AG04450 (cell line): ENCODE results near the gene PRR9. TPM values are rescaled to one million over a fixed set of nuclear protein-coding genes. Genes with fewer than 3 reads are reported as not detected.
A peak's percentile ranks its signal among the peaks of the same experiment; 100 is the strongest.

Source experiments
- CTCF ChIA-PET: fragments of 300-600, 350-600 bp; formaldehyde crosslinking; extraction: SDS; loops from one replicate; lab custom pipeline; 2022; ENCODE audit warnings: antibody characterized with exemption, inconsistent platforms; lab: Charles Lee
- POLR2A ChIA-PET: fragments of 350-600 bp; formaldehyde crosslinking; extraction: SDS; loops from one replicate; lab custom pipeline; 2021; ENCODE audit warnings: antibody characterized with exemption, inconsistent platforms; lab: Yijun Ruan, JAX
- DNase-seq: peaks from one replicate; pipeline ENCODE4 v3.0.0-alpha.2; 2011; ENCODE audit warnings: low read depth, low spot score
- H3K27ac ChIP-seq: one replicate; pipeline ENCODE4 v1.5.1; 2012; ENCODE audit warnings: low read depth, low read length, control low read depth
- H3K27me3 ChIP-seq: one replicate; pipeline ENCODE4 v1.6.0; 2012; ENCODE audit warnings: low read length; ENCODE audit not compliant: control insufficient read depth, insufficient read depth
- H3K4me3 ChIP-seq: 2 replicates; pipeline ENCODE4 v1.5.1; 2011; ENCODE audit warnings: mild to moderate bottlenecking, low read depth, low read length, control low read depth
- H3K9me3 ChIP-seq: 2 replicates; pipeline ENCODE4 v1.5.1; 2012; ENCODE audit warnings: low read length; ENCODE audit not compliant: control insufficient read depth, insufficient read depth
- CTCF ChIP-seq: IDR thresholded peaks from 2 replicates; pipeline ENCODE4 v1.5.1; 2011; ENCODE audit warnings: low read depth, low read length, control low read depth, inconsistent platforms
- polyA plus RNA-seq: library from polyadenylated mRNA; depleted of rRNA; stranded (reverse); fragments of >200 nt; gene quantifications from 2 replicates; pipeline ENCODE4 v1.2.3, GENCODE V29; 2011; rRNA removed

PRR9 gene
- polyA plus RNA-seq, 1 experiment = not detected

DNA sequence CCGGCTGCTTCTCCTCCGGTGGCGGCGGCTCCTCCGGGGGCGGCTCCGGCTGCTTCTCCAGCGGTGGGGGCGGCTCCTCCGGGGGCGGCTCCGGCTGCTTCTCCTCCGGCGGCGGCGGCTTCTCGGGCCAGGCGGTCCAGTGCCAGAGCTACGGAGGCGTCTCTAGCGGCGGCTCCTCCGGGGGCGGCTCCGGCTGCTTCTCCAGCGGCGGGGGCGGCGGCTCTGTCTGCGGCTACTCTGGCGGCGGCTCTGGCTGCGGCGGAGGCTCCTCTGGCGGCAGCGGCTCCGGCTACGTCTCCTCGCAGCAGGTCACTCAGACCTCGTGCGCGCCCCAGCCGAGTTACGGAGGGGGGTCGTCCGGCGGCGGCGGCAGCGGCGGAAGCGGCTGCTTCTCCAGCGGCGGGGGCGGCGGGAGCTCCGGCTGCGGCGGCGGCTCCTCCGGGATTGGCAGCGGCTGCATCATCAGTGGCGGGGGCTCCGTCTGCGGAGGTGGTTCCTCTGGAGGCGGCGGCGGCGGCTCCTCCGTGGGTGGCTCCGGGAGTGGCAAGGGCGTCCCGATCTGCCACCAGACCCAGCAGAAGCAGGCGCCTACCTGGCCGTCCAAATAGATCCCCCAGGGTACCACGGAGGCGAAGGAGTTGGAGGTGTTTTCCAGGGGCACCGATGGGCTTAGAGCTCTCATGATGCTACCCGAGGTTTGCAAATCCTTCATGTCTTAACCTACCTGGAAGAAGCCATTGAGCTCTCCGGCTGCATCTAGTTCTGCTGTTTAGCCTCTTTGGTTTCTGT, 44.1 kb downstream of the PRR9 start:
- Histone ChIP-seq H3K27me3 (peaks cover 27% of the 10 kb centered on the region), H3K9me3 (no peaks in the 10 kb centered on the region), H3K4me3 (peak overlapping the region; percentile 38), H3K27ac (no peak overlapping the region)
- POLR2A ChIA-PET = no interaction called here
- TF ChIP-seq CTCF = no peak
- CTCF ChIA-PET = no interaction called here
- DNase-seq = no peak

DNA sequence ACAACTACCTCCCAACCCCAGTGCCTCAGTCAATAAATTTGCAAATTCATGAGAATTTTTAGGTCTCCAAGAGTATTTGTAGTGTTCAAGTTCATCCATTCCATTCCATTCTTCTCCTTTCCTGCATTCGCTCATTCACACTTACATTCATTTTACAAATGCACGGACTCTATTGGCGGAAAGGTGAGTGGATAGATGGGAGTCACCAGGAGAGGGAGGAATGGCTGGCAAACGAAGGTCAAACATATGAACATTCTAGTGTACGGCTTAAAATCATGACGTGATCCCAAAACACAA, 44.6 kb downstream of the PRR9 start:
- Histone ChIP-seq H3K27me3 (peaks cover 27% of the 10 kb centered on the region), H3K4me3 (no peak overlapping the region), H3K9me3 (no peaks in the 10 kb centered on the region), H3K27ac (no peak overlapping the region)
- DNase-seq = no peak
- CTCF ChIA-PET = no interaction called here
- TF ChIP-seq CTCF = no peak
- POLR2A ChIA-PET = no interaction called here

DNA sequence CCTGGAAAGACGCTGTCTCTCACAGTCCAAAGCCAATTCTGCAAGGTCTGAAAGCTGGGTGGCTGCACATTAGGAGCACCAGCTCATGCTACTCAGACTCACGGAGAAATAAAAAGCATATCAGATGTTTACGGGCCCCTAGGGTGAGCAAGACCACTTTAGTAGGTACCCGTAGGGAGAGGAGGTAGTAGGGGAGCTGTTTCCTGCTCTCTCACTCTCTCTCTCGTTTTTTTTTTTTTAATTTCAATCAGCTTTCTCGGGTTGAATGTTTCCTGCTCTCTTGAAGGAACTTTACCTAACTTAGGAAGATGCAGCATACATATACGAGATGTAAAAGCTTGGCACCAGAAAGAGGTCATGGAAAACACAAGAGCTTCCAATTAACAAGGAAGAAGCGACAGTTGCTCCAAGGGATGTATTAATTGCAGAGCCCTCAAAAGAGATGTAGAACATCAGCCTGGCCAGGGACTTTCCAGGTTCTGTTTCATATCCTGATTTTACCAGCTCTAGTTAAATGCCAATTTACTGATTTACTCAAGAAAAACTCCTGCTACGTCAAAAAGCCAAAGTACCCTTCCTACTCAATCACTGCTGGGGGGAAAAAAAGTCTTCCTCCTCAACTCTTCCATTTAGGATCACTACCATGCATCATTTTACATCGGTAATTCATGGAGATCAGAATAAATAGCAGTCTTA, 45.2 kb downstream of the PRR9 start:
- no peaks in the 10 kb centered on the region for H3K9me3 ChIP-seq
- H3K27me3 ChIP-seq = peaks cover 27% of the 10 kb centered on the region
- no peak for DNase-seq
- ChIA-PET CTCF (no interaction called here), POLR2A (no interaction called here)
- no peak overlapping the region for H3K27ac ChIP-seq
- TF ChIP-seq CTCF = no peak
- no peak overlapping the region for H3K4me3 ChIP-seq

GRCh38 chr1:153265457-153265856, 48.1 kb downstream of the PRR9 start:
- ChIA-PET CTCF (no interaction called here), POLR2A (no interaction called here)
- no peak for DNase-seq
- H3K27ac ChIP-seq = no peak overlapping the region
- H3K27me3 ChIP-seq = peaks cover 21% of the 10 kb centered on the region
- H3K9me3 ChIP-seq = no peaks in the 10 kb centered on the region
- no peak overlapping the region for H3K4me3 ChIP-seq
- no peak for TF ChIP-seq CTCF

Other genes with a start within 250 kb of the PRR9 start
- gene SPRR4, start 246.9 kb upstream of the PRR9 start, polyA plus RNA-seq = not detected in 2 replicates
- not detected in 2 replicates for gene SPRR1A, start 233.5 kb upstream of the PRR9 start, polyA plus RNA-seq
- gene SPRR3, start 215.8 kb upstream of the PRR9 start, polyA plus RNA-seq = not detected in 2 replicates
- not detected in 2 replicates for gene SPRR1B, start 186.4 kb upstream of the PRR9 start, polyA plus RNA-seq
- not detected in 2 replicates for gene SPRR2D, start 176.5 kb upstream of the PRR9 start, polyA plus RNA-seq
- gene SPRR2A, start 160.1 kb upstream of the PRR9 start, polyA plus RNA-seq = not detected in 2 replicates
- gene SPRR2B, start 146.0 kb upstream of the PRR9 start, polyA plus RNA-seq = not detected in 2 replicates
- not detected in 2 replicates for gene SPRR2E, start 123.1 kb upstream of the PRR9 start, polyA plus RNA-seq
- gene SPRR2F, start 104.1 kb upstream of the PRR9 start, polyA plus RNA-seq = not detected in 2 replicates
- gene SPRR2G, start 66.7 kb upstream of the PRR9 start, polyA plus RNA-seq = not detected in 2 replicates
- gene LELP1, start 14.2 kb upstream of the PRR9 start, polyA plus RNA-seq = not detected in 2 replicates
- not detected in 2 replicates for gene LORICRIN, start 42.1 kb downstream of the PRR9 start, polyA plus RNA-seq
- gene PGLYRP3, start 95.4 kb downstream of the PRR9 start, polyA plus RNA-seq = not detected in 2 replicates
- gene PGLYRP4, start 131.3 kb downstream of the PRR9 start, polyA plus RNA-seq = not detected in 2 replicates
- not detected in 2 replicates for gene S100A9, start 140.3 kb downstream of the PRR9 start, polyA plus RNA-seq
- gene S100A12, start 158.0 kb downstream of the PRR9 start, polyA plus RNA-seq = not detected in 2 replicates
- gene S100A8, start 173.5 kb downstream of the PRR9 start, polyA plus RNA-seq = not detected in 2 replicates
- gene S100A7A, start 198.9 kb downstream of the PRR9 start, polyA plus RNA-seq = not detected in 2 replicates
- gene S100A7, start 243.1 kb downstream of the PRR9 start, polyA plus RNA-seq = not detected in 2 replicates